Right atrium auricular region (tissue), 2 donors: ENCODE data around the gene CABLES2. TPM values are rescaled to one million over a fixed set of nuclear protein-coding genes. Genes with fewer than 3 reads are reported as not detected.

Experiments
- DNase-seq: peaks from one replicate; pipeline ENCODE4 v3.0.0-alpha.2; 2019; ENCODE audit warnings: low spot score
- H3K27ac ChIP-seq, 2 donors: fragments of 200-600 bp; sonication (generic); 1 replicate in 1 of 2; 2 replicates in 1 of 2; pipeline ENCODE4 v1.5.1; 2016 to 2019
- H3K27me3 ChIP-seq, 2 donors: fragments of 200-600 bp; sonication (generic); one replicate each; pipeline versions ENCODE4 v1.5.1 to v1.6.0; 2017 to 2019
- H3K36me3 ChIP-seq: fragments of 200-600 bp; sonication (generic); one replicate; pipeline ENCODE4 v1.5.1; 2016
- H3K4me1 ChIP-seq, 2 donors: fragments of 200-600 bp; sonication (generic); one replicate each; pipeline versions ENCODE4 v1.5.1 to v1.6.0; 2017 to 2019
- H3K4me3 ChIP-seq, 2 donors: fragments of 200-600 bp; sonication (generic); 1 replicate in 1 of 2; 2 replicates in 1 of 2; pipeline ENCODE4 v1.5.1; 2017 to 2019; ENCODE audit warnings: mild to moderate bottlenecking in 1 of 2, moderate library complexity in 1 of 2
- H3K9me3 ChIP-seq, 2 donors: fragments of 200-600 bp; sonication (generic); one replicate each; pipeline ENCODE4 v1.5.1; 2019
- total RNA-seq, 2 donors: library from RNA; depleted of rRNA; stranded (reverse); fragments of >200 nt; gene quantifications; one replicate each; pipeline ENCODE4 v1.1.0, GENCODE V29; 2016
- TF ChIP-seq, protein P1 (sequence below), 2 donors: fragments of 200-600 bp; sonication (generic); IDR thresholded peaks; one replicate each; pipeline ENCODE4 v1.5.1; 2019; ENCODE audit warnings: antibody characterized with exemption in 2 of 2

Gene CABLES2
- total RNA-seq, 2 donors from 2014 or later = 10.8 to 17.7 TPM

DNA sequence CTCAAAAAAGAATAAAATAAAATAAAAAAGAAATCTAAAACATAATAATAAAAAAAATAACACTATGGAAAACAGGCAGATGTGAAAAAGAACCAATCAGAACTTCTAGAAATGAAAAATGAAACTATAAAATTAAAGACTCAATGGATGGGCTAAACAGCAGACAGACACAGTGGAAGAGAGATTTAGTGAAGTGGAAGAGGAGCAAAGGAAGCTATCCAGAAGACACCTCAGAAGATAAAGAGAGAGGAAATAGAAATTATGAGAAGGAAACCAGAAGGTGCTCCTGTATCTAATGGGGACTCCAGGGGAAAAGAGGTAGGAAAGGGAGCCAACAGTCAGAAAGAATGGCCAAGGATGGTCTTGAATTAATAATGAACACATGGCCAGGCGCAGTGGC is 58.5 kb downstream of the CABLES2 start:
- no peak overlapping the region for H3K4me3 ChIP-seq
- peaks cover 0 to 16% of the 10 kb centered on the region in 2 donors for H3K4me1 ChIP-seq
- H3K9me3 ChIP-seq = no peaks in the 10 kb centered on the region
- no peaks in the 10 kb centered on the region for H3K27me3 ChIP-seq
- no peak overlapping the region for H3K27ac ChIP-seq
- H3K36me3 ChIP-seq = peaks cover 39% of the 10 kb centered on the region
- no peak for DNase-seq
- TF ChIP-seq, protein P1, sequence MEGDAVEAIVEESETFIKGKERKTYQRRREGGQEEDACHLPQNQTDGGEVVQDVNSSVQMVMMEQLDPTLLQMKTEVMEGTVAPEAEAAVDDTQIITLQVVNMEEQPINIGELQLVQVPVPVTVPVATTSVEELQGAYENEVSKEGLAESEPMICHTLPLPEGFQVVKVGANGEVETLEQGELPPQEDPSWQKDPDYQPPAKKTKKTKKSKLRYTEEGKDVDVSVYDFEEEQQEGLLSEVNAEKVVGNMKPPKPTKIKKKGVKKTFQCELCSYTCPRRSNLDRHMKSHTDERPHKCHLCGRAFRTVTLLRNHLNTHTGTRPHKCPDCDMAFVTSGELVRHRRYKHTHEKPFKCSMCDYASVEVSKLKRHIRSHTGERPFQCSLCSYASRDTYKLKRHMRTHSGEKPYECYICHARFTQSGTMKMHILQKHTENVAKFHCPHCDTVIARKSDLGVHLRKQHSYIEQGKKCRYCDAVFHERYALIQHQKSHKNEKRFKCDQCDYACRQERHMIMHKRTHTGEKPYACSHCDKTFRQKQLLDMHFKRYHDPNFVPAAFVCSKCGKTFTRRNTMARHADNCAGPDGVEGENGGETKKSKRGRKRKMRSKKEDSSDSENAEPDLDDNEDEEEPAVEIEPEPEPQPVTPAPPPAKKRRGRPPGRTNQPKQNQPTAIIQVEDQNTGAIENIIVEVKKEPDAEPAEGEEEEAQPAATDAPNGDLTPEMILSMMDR (IDR thresholded peaks at IDR 0.05) = no peak

DNA sequence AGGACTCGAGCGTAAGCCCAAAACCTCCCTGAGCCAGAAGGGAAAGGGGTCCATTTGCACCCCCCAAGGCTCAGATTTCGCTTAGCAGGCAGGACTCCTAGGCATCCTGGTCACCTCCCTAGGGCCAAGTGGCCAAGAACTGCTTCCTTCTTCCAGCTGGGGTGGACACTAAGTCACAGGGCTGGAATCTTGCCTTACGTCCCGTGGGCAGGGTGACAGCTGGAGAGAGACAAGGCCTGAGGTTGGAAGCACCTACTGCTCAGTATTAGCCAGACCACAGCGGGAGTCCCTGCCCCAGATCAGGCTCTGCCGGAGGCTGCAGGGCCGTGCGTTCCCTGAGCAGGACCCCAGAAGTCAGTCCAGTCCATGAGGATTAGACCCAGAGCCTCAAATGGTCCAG is 59.6 kb downstream of the CABLES2 start:
- DNase-seq = no peak
- peaks cover 39% of the 10 kb centered on the region for H3K36me3 ChIP-seq
- TF ChIP-seq, protein P1 (IDR thresholded peaks at IDR 0.05) = no peak
- H3K27me3 ChIP-seq = no peaks in the 10 kb centered on the region
- H3K9me3 ChIP-seq = no peaks in the 10 kb centered on the region
- no peak overlapping the region for H3K4me3 ChIP-seq
- H3K27ac ChIP-seq = no peak overlapping the region
- peaks cover 0 to 4% of the 10 kb centered on the region in 2 donors for H3K4me1 ChIP-seq

DNA sequence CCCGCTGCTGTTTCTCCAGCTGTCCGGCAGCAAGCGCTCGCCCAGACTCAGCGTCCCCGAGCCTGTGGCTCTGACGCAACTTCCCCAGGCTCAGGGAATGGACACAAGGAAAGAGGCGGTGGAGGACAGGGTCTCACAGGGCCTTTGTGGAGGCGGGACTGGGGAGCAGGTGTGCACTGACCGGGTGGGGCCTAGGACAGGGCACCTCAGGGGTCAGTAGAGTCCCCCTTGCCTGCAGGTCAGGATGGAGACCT is 60.0 kb downstream of the CABLES2 start:
- no peaks in the 10 kb centered on the region for H3K27me3 ChIP-seq
- no peak overlapping the region for H3K27ac ChIP-seq
- DNase-seq = no peak
- H3K4me1 ChIP-seq = peaks cover 0 to under 1% of the 10 kb centered on the region in 2 donors
- H3K9me3 ChIP-seq = no peaks in the 10 kb centered on the region
- no peak overlapping the region for H3K4me3 ChIP-seq
- TF ChIP-seq, protein P1 (IDR thresholded peaks at IDR 0.05) = no peak
- H3K36me3 ChIP-seq = peaks cover 37% of the 10 kb centered on the region

DNA sequence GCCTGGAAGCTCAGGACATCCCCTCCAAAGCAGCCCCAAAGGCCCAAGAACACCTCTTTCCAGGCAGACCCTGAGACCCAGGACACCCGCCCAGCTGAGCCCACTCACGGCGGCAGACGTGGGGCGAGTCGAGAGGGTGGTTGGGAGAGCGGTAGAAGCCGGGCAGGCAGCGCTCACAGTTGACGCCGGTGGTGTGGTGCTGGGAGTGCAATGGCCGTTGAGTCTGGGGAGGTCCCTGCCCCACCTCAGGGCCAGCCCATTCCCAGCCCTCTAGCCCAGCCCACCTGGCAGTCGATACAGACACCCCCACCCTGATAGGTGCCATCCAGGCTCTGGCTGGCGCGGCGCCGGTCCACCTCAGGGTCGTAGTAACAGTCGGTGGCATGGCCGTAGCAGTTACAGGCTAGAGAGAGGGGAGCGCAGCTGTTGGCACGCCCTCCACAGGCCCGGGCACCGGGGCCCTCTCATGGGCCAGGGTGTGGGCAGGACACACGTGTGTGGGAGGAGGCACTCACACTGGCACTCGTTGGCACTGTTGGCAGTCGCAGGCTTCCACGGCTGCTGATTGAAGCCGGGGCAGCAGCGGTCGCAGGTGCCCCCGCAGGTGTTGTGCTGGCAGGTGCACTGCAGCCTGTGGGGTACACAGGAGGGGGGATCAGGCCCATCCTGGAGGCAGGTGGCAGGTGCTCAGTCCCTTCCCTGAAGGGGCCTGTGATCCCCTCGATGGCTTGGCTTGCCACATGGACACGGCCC is 60.5 kb downstream of the CABLES2 start:
- no peak overlapping the region for H3K27ac ChIP-seq

DNA sequence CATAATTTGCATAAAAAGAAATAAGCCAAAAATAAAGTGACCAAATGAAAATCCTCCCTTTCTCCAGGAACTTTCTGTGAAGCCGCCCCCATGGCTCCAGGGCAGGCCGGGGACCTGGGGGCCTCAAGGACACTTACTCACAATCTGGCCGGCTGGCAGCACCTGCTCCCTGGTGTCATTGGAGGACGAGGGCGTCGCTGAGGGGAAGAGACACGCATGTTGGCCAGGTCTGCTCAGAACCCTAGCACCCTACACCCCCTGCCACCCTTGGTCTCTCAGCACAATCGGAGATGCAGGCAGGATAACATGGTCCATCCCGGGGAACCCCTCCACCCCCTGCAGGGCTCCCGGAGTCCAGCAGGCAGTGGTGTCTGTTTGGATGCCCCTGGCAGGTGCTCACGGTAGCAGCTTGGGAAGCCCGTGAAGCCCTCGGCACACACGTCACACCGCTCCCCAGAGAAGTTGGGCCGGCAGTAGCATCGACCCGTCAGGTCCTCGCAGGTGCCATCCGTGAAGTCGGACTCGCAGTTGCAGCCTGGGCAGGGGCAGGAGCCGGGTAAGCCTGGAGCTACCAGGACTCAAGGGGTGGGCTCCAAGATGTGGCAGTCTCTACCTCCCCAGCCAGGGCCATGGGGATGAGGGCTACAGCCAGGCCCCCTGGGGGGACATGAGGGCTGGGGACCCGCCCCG is 61.3 kb downstream of the CABLES2 start:
- Histone ChIP-seq H3K27ac (no peak overlapping the region), H3K36me3 (peaks cover 33% of the 10 kb centered on the region), H3K4me1 (no peaks in the 10 kb centered on the region), H3K27me3 (no peaks in the 10 kb centered on the region), H3K9me3 (no peaks in the 10 kb centered on the region), H3K4me3 (no peak overlapping the region)
- TF ChIP-seq, protein P1 (IDR thresholded peaks at IDR 0.05) = no peak
- no peak for DNase-seq

More for the DNA sequence above, 60.5 kb downstream of the CABLES2 start:
- Histone ChIP-seq H3K4me1 (no peaks in the 10 kb centered on the region), H3K36me3 (peaks cover 33% of the 10 kb centered on the region), H3K9me3 (no peaks in the 10 kb centered on the region), H3K4me3 (no peak overlapping the region), H3K27me3 (no peaks in the 10 kb centered on the region)
- TF ChIP-seq, protein P1 (IDR thresholded peaks at IDR 0.05) = no peak
- no peak for DNase-seq
